Measurements from ENCODE around the gene PGLYRP4.

DNA sequence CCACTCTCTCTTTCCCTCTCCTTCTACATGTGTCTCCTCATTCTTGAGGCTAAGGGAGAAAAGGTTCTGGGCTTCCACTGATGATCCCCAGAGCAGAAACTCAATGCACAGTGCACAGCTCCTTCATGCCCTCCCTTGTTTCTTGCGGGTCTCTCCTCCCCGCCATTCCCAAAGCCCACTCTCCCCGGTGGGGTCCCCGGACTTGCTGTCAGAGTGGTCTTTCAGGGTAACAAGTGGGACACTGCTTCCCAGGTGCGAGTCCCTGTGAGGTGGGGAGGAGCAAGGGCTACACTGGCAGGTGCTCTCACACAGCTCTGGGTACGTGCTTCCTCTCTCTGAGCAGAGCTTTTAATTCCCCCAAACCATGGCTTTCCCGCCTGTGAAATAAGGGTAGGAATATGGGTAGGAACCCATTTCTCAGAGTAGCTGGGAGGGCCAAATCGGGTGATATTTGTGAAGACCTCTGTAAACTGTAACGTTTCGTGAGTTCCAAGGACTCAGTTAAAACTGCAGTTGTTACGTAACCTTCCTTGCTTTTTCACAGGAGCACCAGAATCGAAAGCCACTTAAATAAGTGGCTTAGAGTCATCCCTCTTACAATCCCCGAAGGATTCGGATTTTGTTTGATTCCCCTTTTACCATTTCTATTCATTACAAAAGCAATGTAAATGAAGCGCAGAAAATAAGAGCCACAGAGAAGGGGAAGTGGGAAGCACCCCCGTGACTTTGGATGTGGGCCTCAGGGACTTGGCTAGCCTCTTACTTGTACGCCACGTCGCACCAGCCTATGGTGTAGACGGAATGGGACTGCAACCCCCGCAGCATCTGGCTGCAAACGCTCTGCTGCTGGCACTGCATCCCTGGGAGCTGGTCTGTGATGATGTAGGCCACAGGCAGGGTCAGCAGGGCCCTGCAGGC, 42.1 kb downstream of the PGLYRP4 start:
- TF ChIP-seq, protein P1, sequence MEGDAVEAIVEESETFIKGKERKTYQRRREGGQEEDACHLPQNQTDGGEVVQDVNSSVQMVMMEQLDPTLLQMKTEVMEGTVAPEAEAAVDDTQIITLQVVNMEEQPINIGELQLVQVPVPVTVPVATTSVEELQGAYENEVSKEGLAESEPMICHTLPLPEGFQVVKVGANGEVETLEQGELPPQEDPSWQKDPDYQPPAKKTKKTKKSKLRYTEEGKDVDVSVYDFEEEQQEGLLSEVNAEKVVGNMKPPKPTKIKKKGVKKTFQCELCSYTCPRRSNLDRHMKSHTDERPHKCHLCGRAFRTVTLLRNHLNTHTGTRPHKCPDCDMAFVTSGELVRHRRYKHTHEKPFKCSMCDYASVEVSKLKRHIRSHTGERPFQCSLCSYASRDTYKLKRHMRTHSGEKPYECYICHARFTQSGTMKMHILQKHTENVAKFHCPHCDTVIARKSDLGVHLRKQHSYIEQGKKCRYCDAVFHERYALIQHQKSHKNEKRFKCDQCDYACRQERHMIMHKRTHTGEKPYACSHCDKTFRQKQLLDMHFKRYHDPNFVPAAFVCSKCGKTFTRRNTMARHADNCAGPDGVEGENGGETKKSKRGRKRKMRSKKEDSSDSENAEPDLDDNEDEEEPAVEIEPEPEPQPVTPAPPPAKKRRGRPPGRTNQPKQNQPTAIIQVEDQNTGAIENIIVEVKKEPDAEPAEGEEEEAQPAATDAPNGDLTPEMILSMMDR (IDR thresholded peaks at IDR 0.05) = no peak
- TF ChIP-seq POLR2AphosphoS5 (IDR thresholded peaks at IDR 0.05) (no peak), POLR2A (IDR thresholded peaks at IDR 0.05) (no peak)

Data from prostate gland (tissue), 2 donors.